GM19452 (cell line): Measurements from ENCODE around the gene SCTR.

ENCODE experiments used
- ATAC-seq: cut with Tn5 transposase; IDR thresholded peaks from one replicate; pipeline ENCODE4 v1.9.1; 2021; ENCODE audit not compliant: unreplicated experiment

The SCTR gene

DNA sequence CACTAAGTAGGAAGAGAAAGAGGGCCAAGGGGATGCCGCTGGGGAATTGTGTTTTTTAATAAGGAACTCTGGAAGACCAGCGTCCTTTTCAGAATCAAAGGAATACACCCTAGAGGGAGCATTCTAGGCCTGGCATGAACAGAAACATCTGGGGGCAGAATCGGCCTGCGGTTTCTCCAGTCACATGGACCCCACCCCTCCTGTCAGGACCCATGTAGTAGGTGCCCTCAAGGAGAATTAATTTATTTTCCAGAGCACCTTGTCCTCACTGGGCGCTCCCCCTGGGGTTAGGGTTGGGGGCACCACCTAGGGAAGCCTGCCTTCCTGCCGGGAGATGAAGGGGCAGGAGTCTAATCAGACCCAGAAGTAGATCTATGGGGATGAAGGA lies 48.4 kb downstream of the SCTR start:
- no peak for ATAC-seq

DNA sequence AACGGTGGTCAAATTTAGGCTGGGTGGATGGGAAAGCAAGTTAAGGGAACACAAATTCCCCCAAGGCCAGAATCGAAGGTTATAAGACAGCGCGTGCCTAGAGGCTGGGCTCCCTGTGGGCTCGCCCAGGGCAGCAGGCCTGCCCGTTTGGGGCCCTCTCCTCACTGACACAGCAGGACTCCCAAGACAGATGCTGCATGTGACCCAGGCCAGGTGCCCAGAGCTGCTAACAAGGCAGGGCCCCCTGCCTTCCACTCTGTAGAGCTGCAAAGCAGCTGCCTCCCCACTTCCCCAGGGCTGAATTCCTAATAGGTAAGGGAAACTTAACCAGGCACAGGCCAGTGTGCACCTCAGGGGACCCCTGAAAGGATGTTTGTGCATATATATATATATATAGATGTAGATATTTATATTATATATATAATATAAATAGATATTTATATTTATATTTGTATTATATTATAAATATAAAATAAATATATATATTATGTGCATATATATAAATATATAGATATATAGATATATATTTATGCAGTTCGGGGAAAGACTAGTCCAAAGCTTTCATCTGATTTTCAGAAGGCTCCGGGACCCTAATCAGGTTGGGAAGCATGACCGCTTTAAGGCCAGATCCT lies 48.9 kb downstream of the SCTR start:
- no peak for ATAC-seq

DNA sequence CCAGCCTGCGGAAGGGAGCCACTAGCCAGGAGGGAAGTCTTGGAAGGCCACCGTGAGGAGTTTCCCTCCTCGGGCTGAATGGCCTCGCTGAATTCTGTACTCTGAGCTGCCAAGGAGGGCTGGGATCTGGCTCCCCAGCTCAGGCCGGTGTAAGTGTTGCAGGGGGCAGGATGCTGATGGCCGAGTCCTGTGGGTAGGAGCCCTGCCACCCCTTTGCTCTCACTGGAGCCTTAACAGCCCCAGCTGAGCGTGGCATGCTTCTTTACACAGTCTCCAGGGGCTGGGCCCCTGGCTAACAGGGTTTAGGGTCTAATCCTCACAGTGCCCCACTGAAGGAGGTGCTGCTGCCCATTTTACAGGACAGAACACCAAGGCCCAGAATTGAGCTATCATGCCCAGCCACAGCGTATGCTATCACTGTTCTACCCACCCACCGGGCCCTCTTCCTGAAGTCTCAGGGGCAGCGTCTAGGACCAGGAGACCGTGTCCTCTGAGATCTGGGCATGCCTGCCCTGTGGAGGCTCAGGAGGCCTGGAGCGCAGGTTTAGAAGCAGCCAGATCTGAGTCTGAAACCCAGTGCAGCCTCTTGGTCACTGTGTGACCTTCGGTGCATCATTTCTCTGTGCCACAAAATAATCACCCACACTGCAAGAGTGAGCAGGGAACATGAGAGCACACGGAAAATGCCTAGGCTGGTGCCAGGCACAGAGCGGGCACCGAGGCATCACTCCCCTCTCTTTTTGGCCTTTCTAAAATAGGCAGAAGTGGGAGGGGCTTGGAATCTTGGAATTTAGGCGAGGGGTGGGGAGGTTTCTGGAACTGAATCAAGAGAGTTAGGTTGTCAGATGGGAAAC lies 49.7 kb downstream of the SCTR start:
- ATAC-seq: no peak

DNA sequence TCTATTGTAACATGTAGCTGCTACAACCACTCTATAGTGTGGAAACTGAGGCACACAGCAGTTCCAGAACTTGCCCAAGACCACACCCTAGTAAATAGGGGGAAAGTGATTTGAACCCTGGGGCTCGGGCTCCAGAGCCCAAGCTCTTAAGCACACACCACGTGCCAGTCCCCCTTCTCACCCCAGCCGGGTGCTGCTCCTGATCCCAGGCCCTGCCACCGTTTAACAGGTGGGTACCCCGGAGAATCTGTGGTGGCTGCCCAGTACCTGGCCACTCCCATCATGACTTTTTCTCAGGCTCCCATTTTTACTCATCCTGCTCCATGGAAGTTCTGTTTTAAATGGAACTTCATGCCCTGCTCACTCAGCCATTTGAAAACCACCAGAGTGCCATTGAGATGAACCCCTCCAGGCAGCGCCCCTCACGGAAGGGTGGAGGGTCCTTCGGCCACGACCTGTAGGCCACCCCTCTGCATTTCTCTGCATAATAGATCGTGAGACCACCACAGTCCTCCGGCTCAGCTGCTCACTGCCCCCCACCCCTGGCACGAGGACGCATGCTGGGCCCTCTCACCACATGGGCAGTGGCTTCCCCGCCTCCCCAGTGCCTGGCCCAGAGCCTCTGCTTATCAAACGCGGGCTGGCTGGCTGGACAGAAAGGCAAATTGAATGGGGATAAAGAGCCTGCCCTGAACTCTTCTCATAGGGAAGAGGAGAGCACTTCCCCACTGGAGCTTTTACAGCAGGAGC lies 50.5 kb downstream of the SCTR start:
- no peak for ATAC-seq

DNA sequence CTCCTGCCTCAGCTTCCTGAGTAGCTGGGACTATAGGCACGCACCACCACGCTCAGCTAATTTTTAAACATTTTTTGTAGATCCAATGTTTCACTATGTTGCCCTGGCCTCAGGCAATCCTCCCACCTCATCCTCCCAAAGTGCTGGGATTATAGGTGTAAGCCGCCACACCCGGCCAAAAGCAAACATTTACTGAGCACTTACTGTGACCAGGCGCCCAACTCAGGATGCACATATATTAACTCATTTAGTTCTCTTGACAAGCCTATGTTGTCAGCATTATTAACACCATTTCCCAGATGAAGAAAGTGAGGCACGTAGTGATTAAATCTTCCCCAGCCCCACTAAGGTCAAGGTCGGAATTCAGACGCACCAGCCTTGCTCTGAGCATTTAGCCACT lies 51.5 kb downstream of the SCTR start:
- ATAC-seq: no peak

DNA sequence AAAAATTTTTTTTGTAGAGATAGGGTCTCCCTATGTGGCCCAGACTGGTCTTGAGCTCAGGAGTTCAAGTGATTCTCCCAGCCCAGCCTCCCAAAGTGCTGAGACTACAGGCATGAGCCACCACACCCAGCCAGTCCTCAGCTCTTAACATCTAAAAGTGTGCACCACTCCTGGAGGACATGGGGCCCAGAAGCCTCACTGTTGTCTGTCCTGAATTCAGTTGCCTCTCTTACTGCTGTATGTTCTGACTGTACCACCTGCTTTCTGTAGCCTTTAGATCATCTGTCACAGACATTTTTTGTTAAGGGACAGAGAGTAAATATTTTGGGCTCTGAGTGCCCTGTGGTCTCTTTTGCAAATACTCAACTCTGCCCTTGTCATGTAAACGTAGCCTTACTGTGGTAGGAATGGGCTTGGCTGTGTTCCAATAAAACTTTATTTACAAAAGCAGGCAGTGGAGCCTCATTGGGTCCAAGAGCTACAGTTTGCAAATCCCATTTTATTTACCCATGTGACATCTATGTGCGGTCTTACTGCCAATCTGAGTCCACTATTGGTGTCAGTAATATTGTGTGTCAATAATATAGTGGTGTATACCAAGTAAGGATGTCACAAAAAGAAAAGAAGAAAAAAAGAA lies 54.5 kb downstream of the SCTR start:
- no peak for ATAC-seq

DNA sequence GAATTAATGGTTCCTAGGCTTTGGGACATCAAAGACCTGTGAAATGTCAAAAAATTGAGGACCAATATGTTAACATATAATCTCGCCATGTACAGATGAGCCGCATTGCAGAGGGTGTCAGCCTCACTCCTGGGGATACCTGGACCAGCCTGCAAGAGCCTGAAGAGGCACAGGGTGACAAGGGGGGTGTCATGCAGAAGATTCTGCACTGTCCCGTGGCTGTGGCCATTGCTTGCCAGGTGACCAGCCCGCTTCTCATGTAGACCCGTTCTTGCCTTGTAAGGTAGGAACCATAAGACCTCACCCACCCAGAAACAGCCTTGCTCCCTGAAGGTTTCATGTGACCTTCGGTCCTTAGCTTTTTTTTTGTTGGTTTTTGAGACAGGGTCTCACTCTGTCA lies 55.2 kb downstream of the SCTR start:
- no peak for ATAC-seq

DNA sequence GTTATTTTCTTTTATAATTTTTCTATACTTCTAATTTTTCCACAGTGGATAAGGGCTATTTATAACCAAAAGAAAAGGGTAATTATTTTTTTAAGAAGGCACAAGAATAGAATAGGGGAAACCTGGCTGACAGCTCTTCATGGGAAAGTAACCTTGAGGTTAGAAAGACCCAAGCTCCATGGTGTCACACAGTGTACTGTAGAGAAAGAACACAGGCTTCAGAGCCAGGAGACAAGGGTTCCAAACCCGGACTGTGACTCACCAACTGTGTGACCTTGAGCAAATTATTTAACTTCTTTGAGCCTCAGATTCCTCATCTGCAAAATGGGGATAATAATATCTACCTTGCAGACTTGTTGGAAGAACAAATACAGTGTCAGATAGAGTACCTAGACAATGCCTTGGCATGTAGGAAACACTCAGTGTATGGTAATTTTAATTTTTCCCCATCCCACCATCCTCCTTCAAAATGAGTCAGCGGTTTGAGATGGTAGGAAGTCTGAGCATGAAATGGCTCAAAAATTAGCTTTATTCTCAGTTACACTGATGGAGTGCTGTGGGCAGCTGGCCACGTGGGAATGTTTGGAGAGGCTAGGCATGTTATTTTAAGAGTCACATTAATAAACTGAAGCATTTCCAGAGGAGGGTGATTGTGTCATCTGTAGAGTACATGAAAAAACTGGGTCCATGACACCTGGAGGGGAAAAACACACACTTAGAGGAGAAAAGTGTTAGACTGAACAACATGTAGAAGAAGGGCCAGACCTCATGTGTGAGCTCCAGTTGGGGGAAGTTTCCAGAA lies 55.9 kb downstream of the SCTR start:
- ATAC-seq: no peak

DNA sequence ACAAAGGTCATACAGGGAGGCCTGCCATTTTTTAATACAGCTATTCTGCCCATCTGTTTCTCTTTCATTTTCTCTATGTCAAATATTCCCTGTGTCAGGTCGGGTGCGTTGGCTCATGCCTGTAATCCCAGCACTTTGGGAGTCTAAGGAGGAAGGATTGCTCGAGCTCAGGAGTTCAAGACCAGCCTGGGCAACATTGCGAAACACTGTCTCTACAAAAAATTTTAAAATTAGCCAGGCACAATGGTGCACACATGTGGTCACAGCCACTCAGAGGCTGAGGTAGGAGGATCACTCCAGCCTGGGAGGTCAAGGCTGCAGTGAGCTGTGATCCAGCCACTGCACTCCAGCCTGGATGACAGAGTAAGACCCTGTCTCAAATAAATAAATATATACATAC lies 57.9 kb downstream of the SCTR start:
- no peak for ATAC-seq

DNA sequence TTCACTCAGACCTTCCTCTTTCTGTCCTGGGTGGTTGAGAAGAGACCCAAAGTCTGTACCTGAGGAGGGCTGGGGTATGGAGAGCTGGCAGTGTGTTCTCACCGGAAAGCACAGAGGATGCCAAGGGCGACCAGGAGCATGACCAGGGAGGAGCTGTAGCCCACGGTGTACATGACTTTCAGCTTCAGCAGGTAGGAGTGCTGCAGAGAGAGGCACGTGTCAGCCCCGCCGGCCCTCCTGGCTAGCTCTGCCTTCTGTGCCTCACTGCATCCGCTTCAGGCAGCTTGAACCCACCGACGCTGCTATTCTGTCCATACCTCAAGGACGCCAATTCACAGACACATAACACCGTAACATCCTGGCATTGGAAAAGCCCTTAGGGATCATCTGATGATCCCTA lies 58.6 kb downstream of the SCTR start:
- no peak for ATAC-seq

DNA sequence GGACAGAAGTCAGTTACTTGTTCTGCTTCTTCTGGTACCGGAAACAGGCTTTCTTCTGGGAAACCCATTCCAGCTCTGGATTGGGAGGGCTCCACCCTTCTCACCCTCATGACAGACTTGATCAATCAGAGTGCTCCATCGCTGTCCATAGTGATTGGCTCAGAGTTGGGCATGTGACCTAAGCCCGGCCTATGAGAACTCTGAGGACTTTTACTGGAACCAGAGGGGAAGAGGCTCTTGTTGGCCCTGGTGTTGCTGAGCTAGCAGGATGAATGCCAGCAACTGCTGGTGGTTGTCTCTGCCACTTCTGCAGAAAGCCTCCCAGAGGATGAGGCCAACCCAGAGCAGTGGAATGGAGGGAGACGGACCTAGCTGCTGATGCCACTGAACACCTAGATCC lies 59.3 kb downstream of the SCTR start:
- no peak for ATAC-seq

DNA sequence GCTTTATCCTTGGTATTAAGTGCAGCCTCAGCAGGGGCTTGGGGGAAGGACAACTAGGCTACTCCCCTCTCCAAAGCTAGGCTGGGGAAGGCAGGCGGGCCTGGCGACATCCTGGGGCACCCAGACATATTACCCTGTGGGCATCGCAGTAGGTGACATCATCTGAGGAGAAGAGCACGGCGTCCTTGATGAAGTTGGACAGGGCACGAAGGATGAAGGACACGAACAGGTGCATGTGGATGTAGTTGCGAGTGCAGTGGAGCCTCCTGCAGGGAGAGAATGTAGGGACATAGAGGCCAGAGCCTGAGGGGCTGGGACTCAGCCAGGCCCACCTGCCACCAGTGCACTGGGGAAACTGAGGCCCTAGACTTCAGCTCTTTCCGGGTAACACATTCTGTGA lies 60.3 kb downstream of the SCTR start:
- ATAC-seq: no peak

DNA sequence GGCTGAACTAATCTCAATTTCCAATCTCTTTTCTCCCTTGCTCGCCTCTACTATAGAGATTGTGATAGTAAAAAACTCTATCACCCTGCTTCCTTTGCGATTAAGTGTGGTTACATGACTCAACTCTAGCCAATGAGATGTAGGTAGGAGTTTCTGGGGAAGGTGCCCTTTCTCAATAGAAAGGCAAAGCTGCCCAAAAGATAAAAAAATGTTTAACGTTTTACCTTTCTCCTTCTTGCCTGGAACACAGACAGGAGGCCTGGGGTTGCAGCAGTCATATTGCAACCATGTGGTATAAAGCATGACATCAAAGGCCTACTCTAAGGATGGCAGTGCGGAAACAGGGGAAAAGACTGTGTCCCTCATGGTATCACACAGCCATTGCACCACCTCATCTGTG lies 61.1 kb downstream of the SCTR start:
- no peak for ATAC-seq

DNA sequence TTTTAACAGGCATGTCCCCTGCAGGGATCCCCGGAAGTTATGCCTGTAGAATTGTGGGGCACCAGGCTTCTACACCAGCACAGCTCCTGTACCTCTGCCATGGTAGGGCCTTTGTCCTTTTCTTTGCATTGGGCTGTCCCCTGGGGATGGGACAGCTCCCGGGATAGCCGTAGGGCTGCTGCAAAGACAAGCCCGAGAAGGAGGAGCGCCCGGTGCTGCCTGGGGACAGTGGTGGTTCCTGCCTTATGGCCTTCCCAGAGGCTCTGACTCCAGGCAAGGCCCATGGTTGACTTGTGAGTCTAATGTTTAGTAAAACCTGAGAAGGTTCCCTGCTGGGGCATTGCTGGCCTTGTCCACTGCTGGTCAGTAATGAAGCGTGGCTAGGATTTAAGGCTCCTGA lies 61.7 kb downstream of the SCTR start:
- no peak for ATAC-seq

DNA sequence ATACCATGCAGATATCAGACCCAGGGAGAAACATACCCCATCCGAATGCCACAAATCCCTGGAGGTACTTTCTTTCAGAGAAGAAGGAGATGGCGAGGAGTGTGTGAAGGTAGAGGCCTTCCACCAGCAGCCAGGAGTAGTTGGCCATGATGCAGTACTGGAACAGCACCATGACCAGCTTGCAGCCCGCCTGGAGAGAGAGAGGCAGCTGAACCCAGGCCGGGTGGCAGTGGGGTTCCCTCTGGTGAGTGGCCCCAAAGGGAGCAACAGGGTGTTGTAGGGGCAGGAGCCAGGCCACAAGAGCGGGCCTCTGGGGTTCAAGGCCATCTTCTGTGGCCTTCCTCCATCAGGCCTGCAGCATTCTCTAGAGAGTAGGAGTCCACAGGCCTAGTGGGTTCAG lies 62.5 kb downstream of the SCTR start:
- ATAC-seq: no peak

DNA sequence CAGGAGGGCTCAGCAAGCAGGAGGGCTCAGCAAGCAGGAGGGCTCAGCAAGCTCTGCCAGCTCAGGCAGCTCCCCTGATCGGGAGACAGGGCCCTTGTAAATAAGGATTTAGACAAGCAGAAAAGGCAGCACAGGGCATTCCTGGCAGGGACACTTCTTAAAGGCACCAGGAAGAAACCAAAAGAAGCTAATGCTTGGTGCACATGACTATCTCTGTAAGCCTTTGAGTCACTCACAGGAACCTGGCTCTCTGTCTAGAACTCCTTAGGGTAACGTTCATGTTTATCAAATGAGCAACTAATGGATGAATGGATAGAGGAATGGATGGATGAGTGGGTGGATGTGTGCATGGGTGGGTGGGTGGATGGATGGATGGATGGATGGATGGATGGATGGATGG lies 64.2 kb downstream of the SCTR start:
- ATAC-seq: no peak

DNA sequence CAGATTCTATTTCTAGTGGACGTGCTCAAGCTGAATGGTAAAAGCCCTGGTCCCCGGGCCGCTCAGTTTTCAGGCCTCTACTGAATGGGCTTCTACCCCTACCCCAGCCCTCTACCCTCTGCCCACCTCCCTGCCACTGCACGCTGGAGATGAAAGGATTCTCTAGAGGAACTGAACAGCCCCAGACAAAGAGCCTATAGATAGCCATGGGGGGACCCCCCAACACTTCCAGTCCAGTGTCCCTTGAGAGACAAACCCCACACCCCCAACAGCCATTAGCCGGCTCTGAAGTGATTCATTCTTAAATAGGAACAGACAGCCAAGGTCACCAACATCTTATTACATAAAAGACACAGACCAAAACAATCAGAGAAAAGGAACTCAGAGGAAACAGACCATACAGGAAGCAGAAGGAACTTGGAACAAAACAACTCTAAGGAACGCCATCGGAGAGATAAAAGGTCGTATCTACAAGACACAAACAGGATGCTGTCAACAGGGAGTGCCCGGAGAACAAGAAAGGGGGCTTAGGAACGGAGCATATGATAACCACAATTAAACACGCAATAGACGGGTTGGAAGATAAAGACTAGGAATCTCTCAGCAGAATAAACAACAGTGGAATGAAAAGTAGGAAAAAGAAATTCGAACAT lies 69.1 kb downstream of the SCTR start:
- ATAC-seq: no peak

DNA sequence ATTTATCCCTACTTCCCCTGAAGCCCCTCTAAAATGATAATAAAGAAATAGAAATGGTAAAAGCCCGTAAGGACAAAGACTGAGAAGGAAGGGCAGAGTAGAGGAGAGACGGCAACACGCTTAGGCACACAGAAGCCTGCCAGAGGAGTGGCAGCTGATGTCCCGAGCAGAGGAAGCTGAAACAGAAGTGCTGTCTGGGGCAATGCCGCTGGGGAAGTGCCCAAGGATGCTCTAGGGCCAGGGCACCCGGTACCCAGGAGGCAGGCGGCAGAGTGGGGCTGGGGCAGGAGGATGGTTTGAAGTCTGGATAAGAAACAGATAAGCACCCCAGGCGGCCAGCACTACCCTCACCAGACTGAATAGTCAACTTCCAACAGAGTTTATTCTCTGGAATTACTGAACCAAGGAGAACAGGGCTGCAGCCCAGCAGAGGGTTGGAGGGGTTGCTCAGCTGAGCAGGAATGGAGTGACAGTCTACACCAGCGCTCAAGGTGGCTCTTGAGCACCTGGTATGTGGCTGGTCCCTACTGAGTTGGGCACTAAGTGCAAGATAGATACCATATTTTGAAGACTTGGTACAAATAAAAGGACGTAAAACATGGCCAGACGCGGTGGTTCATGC lies 70.2 kb downstream of the SCTR start:
- ATAC-seq: no peak

DNA sequence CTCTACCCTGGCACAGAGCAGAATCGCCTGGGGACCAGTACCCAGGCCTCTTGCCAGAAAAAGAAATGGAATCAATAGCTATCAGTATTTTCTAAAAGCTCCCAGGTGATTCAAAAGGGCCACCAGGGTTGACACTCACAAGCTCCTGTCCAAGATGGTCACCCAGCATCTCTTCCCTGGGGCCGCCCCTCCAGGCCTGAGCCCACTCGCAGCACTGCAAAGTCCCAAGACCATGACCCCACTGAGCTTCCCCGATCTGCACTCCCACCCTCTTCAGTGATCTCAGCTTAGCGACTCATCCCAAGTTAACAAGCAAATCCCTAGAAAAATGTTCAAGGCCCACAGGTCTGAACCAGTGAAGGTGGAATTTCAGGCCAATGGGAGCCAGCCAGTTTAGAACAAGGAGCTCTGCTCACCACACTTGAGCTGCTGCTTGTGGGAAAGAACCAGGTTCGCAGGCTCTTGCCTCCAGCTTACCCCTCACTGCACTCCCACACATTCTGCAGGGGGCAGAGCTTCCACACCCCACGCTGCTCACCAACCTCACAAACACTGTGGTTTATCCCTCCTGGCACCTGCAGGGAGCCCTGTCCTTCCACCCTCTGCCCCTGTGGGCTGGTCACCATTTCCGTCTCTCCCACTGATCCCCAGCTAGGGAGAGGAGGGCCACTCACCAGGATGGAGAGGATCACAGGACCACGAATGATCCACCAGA lies 72.8 kb downstream of the SCTR start:
- no peak for ATAC-seq
